GM21390 (cell line): ENCODE measurements around the gene KIF3C.
"Not testable (repeated sequence)": the region's sequence is repeated elsewhere in the genome, so short reads cannot be mapped to it uniquely, and the experiment has no call there.

Experiments used
- ATAC-seq: cut with Tn5 transposase; IDR thresholded peaks from one replicate; pipeline ENCODE4 v1.9.1; 2021; ENCODE audit not compliant: unreplicated experiment

Gene KIF3C

DNA sequence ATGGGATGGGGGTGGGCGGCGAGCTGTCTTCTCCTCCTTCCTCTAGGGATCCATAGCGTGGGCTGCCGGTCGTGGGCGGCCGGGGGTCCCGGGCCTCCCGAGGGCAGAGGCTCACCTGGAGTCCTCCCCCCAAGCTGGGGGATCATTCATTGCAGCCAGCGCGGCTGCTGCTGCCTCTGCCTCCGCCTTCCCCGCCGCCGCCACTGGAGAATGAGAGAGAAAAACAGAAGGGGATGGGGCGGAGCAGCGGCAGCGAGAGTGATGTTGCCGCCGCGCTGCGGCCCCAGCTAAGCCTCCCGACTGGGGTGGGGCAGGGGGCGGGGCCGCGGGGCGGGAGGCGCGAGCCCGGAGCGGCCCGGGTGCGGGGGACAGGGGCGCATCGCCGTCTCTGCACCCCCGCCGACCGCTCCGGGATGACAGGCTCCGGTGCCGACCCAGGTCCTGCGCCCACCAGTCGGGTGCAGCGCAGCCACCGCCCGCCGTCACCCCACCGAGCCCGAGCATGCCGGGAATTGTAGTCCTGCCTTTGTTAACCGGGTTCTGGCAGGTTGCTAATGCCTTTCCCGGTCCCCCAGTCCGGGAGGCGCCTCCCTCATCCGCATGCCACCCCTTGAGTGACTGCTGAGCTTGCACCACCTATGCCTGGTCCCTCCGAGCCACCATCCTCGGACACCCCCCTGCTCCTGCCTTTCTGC is at the start of gene KIF3C:
Gene KIF3C (minus strand): TSS at position 225 of the 695 bp plus-strand sequence. CDS start 580 bp downstream, outside the sequence.
- peak; percentile 79 for ATAC-seq

DNA sequence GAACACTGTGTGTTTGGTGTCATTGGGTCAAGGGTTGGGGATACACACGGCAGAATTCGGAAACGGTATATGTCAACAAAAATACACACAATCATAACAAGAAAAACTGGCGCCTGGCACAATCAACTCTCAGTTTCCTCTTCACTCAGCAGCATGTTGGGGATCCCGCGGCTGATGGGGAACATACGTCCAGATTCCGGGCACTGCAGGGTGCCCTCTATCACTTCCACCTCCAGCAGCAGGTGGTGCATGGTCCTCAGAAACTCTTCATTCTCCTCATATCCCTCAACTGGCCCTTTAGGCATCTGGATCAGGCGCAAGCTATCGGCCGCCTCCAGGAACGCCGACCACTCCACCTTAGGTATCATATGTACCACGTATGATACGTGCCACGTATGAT is 45.8 kb upstream of the KIF3C start:
- not testable (repeated sequence) for ATAC-seq

DNA sequence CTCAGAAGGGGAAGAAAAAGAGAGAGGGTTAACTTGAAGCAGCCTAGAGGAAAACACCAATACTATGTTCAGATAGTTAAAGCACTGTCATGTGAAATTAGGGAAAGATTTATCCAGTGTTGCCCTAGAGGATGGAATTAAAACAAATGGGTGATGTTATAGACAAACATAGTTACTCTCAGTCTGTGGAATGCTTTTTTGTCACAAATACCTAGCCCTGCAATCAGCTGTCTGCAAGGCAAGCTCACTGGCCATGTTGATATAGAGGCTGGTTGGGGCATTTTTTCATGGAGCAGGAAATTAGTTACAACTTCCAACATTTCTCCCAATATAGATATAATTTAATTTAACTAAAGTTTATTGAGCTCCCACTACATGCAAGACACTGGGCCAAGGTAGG is 43.2 kb upstream of the KIF3C start:
- no peak for ATAC-seq

DNA sequence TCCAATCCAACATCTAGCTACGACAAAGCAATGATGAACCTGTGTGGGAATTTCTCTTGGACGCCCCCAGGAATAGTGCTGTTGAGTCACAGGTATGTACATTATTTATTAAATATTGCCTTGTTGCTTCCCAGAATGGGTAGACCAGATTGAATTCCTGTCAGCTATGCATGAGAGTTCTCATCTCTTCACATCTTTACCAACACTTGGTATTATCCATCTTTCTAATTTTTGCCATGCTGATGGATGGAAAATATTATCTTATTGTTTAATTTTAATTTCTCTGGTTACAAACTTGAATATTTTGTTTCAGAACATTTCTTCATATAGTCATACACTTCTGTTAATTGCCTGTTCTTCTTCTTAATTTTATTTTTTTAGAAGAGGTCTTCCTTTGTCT is 42.0 kb upstream of the KIF3C start:
- ATAC-seq = no peak

DNA sequence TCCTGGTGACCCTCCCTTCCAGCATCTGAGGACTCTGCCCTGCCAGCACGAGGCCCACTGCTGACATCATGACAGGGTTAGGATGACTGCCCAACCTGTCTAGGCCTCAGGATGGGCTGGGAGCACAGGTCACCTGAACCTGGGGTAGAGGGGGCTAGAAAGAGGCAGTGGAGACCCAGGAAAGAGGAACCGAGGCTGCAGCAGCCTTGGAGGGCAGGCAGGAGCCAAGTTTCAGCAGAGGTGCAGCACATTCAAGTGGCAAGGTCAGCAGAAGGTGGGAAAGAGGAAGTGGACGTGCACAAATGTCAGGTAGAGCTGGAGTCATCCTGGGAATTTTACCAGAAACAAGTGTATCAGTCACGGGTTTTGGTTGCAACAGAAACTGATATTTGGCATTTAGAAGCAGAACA is 37.9 kb upstream of the KIF3C start:
- no peak for ATAC-seq

DNA sequence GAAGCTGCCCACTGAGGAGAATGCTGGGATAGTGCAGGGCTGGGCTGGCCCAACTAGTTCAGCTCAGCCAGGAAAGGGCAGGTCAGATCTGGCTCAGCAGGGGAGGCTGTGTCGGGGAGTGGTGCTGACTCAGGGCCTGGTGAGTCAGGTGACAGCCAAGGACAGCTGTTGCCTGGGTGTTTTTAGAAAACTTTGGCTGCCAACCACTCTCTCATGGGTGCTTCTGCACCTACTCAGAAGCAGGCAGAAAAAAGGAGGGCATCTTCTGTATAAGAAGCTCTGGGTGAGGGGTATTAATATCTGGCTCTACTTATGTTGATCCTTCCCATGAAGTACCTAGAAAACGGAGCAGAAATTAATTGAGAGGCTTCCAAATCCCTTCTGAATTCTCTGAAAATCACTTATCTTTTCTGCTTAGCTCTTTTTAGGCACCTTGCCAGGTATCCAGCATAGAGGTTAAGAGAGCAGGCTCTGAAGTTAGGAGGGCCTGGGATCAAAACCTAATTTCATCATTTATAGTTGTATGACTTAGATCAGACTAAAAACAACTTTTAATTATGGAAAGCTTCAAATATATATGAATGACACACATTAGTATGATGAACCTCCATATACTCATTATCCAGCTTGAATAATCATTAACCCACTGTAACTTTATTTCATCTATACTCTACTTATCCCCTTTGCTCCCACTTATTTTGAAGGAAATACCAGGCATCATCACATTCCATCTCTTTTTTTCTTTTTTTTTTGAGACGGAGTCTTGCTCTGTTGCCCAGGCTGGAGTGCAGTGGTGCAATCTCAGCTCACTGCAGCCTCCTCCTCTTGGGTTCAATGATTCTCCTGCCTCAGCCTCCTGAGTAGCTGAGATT is 36.1 kb upstream of the KIF3C start:
- ATAC-seq = no peak

DNA sequence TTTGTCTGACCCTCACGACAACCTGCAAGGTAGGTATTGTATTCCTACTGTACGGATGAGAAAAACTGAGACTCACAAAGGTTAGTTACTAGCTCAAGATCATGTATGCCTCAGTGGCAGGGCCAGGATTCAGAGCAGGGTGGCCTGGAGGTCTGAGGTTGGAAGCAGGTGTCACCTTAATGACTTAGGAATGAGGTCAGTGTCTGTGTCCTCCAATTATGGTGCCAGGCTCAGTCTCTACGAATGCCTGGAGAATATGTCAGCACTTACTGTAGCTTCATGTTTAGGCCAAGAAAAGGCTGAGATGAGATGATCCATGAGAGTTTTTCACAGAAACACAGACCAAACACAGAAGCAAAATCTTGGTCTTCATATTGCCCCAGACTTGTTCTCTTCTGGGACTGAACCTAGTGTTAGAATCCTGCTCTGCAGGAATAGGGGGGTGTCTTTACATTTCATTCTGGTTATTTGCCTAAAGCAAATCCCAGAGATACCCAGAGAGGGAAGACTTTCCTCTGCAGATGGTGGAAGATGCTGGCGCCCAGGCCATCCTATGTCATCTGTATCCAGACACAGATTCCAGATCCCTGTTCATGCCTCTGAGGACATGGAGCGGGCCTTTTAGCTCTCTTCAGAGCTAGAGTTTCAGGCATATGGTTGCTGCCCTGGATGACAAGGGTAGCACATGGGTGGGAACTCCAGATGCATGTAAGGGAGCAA is 35.3 kb upstream of the KIF3C start:
- no peak for ATAC-seq

DNA sequence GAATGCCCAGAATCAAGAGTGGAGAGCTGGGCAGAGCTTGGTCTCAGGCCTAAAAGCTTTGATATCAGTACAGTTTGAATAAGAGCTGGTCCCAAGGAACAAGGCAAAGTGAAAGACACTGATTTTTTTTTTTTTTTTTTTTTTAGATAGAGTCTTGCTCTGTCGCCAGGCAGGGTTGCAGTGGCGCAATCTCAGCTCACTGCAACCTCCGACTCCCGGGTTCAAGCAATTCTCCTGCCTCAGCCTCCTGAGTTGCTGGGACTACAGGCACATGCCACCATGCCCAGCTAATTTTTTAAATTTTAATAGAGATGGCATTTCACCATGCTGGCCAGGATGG is 34.4 kb upstream of the KIF3C start:
- ATAC-seq = not testable (repeated sequence)

DNA sequence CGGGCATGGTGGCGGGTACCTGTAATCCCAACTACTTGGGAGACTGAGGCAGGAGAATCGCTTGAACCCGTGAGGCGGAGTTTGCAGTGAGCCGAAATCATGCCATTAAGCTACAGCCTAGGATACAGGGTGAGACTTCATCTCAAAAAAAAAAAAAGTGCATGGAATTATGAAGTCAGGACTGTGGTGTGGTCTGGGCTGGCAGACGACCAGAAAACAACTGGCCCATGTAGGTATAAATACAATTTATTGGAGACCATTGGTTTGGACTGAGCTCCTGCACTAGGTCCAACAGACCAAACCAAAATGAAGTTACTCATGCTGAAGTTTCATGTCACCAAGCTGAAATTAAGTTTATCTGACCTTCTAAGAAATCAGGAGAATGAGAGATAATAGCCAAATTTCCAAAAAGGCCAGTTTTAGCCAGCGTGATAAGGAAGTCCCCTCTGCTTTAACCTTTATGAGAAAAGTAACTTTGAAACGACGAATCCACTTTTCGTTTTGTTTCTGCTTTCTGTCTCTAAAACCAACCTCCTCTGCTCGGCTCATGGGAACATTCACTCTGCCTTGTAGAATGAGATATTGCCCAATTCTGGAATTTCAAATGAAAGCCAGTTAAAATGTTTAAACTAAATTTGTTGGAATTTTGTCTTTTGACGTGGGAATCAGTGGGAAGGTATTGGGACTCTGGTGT is 33.9 kb upstream of the KIF3C start:
- no peak for ATAC-seq

DNA sequence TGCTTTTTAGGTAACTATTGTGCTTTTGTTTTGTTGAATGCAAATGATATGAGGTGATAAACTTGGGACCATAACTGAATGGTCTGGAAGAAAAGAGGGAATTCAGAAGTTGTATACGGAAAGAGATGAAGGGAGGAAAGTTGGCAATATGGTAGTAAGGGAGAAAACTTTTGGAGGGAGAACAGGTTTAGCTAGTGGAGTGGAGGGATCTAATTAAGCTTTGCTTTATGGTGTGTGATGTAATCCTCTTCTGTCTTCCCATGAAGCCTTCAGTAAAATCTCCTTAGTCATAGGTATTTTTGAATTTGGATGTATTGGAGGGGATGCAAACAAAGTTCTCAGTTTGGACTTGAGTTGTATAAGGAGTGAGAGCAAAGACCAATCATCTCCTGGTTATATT is 31.4 kb upstream of the KIF3C start:
- ATAC-seq = no peak

DNA sequence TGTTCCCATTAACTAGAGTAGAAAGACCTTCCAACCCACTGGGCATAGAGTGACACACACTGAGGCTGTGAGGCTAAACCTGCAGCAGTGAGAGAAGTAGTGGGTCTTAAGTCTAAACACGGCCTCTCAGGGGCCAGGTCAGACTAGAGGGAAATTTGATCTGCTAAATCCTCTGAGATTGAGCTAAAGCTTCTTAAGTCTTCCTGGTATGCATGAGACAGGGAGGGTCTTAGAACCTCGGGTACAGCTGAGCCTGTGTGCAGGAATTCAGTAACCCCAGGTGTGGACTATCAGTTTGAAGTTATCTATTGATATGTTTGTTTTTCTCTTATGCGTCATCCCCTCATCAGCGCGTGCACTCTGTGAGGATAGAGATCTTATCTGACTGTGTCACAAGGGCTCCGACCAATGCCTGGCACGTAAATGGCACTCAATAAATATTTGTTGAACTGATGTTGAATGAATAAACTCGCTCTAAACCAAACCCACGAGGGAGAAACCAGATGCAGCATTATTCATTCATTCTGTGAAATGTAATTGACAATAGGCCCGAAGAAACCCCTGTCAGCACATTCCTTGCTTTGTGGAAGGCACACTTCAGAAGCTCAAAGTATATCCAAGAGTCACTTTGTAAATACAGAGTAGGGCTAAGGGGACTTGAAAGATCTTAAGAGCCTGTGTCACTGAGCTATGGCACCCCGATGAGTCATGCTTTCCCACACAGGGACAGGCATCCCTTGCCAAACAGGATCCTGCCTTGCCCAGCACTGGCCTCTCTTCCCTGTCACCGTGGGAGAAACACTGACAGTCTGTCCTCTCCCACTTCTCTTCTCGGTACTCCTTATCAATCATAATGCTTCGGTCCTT is 29.9 kb upstream of the KIF3C start:
- ATAC-seq = no peak

DNA sequence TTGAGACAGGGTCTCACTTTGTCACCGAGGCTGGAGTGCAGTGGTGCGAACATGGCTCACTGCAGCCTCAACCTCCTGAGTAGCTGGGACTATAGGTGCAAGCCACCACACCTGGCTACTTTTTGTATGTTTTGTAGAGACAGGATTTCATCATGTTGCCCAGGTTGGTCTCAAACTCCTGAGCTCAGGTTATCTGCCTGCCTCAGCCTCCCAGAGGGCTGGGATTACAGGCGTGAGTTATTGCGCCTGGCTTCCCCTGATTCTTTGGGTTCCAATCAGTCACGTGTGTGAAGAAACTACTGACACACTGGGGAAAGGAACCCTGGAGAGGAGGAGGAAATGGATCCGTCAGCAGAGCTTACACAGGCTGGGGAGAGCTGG is 29.3 kb upstream of the KIF3C start:
- ATAC-seq = no peak

DNA sequence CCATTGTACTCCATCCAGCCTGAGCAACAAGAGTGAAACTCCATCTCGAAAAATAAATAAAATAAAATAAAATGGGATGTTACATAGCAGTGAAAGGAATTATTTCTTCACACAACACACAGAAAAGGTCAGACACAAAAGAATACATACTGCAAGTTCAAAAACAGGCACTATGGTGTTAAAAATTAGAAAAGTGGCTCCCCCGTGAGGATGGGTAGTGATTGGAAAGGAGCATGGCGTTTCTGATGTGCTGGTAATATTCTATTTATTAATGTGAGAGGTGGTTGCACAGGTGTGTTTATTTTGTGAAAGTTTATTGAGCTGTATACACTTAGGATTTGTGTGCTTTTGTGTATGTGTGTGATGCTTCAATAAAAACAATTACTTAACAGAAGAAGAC is 28.6 kb upstream of the KIF3C start:
- ATAC-seq = no peak

DNA sequence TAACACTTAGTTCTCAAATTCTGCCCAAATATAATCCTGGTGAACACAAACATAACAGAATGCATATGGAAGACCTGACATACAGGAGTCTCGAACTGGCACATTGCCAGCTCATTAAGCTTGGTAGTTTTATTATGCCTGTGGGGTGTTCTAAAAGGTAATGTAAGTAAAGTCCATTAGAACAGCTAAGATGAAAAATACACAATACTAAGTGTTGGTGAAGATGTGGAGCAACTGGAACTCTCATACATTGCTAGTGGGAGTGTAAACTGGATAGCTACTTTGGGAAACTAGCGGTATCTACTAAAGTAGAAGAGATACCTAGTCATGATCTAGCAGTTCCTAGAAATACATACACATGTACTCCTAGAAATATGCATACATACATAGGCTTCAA is 27.3 kb upstream of the KIF3C start:
- no peak for ATAC-seq

DNA sequence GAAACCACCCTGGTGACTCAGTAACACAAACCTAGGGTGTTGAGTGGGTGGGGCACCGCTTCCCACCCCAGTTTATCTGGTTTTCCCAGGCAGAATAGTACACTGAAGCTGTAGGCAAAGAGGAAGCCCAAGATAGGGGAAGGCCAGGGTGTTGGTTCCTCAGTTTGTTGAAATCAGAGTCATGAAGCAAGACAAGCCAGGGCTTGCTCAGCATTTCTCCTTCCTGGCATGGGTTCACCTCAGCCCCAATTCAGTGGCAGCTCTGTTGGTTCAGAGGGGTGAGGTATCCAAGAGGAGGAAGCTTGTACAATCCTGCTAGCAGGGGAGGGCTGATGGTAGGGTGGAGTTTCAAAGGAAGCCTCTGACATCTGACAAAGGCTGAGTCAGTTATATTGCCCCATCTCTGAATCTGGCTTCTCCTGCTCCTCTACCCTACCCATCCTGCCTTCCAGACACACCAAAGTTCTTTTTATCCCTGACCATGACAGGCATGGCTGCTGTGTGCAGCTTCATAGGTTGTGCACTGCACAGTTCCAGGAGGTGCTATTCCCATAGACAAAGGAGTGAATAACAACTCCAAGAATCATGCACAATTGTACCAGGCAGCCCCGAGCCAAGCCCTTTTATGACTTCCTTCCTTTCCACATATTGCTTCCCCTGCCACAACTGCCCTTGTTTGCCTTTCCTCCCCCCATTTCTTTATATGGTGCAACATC is 26.7 kb upstream of the KIF3C start:
- no peak for ATAC-seq

DNA sequence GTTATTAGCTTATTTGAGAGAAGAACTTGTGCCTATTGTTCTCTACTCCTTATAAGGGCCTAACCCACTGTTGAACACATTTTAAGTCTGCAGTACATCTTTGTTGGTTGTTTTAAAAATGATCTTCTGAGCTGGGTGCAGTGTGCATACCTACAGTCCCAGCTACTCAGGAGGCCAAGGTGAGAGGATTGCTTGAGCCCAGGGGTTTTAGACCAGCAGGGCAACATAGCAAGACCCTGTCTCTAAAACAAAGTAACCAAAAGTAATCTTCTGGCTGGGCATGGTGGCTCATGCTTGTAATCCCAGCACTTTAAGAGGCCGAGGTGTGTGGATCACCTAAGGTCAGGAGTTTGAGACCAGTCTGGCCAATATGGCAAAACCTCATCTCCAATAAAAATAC is 25.8 kb upstream of the KIF3C start:
- ATAC-seq = no peak

DNA sequence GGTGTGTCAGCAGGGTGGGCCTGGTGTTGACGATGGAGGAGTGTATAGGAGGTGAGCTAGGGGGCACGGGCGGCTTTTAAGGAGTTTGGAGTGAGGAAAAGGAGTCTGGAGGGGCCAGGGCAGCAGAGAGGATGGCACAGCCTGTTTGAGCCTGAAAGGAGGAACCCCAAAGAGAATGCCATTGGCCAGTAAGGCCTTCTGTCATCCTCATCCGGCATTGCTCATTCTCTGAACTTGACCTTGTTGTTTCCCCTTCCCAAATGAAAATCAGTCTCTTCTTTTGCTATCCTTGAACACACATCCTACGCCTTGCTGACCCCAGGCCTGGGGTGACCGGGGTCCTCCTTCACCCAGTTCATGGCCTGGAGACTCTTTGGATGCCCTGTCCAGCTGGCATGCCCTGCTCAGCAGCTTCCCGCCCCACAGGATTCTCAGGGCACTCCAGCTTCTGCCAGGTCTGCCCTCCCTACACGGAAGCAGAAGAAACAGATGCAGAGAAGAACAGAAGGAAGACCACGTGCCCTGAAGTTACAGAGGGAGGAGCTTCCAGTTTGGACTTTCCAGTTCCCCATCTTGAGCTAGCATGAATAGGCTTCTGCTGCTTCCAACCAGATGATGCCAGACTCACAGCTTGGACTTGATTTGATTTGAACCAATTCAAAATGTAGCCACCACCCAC is 20.5 kb upstream of the KIF3C start:
- ATAC-seq = no peak

DNA sequence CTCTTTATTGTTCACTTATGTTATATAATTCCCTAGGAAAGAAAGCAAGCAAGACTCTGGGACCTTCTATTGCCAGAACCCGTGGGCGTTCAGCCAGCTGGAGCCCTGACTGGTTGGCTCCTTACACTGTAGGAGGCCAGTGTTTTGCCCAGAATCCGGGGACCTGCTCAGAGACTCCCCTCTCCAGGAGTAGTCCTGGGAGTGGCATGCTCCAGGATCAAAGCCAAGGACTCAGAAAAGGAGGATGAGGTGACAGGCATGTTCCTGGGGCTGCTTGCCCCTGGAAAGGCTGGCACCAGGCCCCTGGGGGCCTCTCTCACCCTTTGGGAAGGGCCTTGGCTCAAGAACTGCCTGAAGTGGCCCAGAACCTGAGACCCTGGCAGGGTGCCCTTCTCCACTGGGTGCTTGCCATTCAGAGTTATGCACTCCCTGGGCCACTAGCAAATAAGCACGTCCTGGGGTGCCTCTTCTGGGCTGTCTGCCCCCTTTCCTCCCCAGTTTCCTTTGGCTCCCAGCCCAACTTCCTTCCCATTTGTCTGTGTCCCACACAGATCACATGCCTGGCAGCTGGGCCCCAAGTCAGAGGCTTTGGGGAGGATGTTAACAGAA is 19.6 kb upstream of the KIF3C start:
- ATAC-seq = no peak

DNA sequence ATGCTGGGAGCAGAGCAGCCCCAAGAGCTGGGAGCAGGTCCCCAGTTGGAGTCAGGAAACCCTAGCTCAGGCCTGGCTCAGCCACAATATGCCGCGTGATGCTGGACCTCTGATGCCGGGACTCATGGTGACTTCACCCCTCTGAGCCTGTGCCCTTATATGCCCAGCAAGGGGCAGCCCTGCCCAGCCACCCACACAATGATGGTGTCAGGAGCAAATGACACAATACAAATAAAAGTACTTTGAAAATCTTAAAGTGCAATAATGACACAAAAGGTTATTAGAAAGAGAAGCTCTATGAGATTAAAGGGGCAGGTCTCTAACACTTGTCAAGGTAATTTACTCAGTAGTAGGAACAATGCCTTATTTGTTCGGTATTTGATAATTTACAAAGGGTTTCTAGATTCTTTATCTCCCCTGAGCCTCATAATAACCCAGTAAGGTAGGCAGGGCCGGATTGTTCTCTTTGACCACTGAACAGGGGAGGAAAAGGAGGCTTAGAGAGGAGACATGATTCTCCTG is 18.3 kb upstream of the KIF3C start:
- no peak for ATAC-seq
